ENCODE data around the gene PTGER1.
"Not testable (repeated sequence)": the region's sequence is repeated elsewhere in the genome, so short reads cannot be mapped to it uniquely, and the experiment has no call there.

PTGER1 gene

DNA sequence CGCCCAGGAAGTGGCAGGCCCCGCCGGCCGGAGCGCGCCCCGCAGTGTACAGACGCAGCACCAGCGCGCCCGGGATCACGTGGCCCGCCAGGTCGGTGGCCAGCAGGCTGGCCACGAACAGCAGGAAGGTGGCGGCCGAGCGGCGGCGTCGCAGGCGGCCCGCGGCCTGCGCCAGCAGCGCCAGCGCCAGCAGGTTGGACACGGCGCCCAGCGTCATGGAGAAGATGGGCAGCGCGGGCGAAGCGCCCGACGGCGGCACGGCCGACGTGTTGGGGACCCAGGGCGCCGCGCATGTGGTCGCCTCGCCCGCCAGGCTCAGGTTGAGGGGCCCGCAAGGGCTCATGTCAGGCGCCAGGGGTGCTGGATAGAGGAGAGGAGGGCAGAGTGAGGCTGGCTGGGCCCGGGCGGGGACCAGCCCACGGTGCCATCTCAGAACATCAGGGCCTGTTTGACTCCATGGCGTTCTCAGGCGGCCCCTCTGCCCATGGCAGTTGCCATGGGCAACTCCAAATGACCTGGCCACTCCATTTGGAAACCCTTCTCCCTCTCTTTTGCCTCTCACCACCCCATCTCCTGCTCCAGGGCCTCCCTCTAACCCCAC, 1.1 kb downstream of the PTGER1 start:
- no peak for DNase-seq

DNA sequence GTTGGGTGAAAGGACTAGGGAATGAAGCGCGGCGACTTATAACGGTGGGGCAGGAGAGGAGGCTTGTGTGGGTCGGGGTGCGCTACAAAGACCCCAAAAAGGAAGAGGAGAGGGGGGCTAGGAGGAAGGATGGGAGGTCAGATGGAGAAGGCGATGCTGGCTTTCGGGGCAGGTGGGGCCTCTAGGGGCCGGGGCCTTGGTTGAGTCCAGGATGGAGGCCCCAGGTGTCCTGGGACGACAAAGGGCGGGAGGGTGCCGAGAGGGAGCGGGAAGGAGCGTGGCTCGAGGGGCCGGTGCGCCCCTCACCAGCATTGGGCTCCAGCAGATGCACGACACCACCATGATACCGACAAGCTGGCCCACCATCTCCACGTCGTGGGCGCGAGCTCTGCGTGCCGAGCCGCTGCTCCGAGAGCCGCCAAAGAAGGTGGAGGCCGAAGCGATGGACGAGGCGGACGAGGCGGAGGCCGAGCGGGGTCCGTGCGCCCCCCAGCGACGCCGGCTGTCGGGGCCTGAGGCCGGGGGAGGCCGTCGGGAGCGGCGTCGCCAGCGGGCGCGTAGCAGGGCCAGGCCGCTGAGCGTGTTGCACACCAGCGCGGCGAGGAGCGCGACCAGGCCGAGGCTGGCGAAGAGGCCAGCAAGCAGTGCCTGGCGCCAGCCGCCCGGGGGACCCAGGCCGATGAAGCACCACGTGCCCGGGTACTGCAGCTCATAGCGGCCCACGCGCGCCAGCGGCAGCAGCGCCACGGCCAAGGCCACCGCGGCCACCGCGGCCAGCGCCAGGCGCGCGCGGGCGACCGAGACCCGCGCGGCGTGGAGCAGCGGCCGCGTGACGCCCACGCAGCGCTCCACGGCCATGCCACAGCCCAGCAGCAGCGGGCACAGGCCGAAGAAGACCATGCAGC, 1.8 kb downstream of the PTGER1 start:
- DNase-seq = no peak

DNA sequence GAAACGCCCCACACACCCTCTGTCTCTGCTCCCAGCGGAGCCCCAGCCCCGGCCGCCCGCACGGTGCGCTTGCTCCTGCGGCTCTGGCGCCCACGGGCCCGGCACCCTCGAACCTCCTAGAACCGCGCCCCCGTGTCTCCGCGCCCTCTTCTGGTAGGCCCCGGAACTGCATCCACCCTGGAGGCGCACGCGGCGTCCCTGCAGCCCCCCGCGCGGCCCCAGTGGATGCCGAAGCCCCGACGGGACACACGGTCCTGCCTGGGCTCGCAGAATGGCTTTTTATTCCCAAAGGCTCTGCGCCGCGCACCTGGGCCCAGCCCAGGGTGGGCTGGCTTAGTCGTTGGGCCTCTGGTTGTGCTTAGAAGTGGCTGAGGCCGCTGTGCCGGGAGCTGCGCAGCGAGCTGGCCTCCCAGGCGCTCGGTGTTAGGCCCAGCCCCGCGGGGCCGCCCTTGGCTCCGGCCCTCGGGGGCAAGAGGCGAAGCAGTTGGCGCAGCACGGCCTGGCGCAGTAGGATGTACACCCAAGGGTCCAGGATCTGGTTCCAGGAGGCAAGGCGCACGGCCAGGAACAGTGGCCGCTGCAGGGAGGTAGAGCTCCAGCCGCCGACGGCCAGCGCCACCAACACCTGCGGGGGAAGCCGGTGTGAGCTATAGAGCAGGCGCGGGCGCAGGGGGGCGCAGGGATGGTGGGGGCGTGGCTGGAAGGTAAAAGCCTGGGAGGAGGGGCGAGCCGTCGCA, 2.8 kb downstream of the PTGER1 start:
- peak; percentile 85 for DNase-seq

DNA sequence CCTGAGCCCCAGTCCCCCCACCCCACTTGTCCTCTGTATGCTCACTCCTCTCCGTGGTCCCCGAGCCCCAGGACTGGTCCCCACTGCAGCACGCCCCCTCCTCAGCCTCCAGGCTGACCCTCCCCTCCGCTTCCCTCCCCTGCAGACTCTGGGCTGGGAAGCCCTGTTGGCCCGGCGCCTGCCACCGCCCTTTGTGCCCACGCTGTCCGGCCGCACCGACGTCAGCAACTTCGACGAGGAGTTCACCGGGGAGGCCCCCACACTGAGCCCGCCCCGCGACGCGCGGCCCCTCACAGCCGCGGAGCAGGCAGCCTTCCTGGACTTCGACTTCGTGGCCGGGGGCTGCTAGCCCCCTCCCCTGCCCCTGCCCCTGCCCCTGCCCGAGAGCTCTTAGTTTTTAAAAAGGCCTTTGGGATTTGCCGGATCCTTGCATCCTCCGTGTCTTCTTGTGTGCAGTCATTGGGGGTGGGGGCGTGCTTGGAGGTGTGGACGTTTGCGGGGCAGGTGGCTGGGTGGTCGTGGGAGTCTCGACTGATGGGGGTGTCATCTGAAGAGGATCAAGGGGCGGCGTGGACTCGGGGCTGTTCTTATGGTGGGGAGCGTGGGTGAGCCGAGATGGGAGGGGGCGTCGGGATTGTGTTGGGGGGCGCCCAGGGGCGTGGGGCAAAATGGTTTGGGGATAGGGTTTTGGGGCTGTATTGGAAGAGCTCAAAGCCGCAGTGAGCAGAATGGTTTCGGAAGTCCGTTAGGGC, 3.5 kb downstream of the PTGER1 start:
- DNase-seq = no peak

DNA sequence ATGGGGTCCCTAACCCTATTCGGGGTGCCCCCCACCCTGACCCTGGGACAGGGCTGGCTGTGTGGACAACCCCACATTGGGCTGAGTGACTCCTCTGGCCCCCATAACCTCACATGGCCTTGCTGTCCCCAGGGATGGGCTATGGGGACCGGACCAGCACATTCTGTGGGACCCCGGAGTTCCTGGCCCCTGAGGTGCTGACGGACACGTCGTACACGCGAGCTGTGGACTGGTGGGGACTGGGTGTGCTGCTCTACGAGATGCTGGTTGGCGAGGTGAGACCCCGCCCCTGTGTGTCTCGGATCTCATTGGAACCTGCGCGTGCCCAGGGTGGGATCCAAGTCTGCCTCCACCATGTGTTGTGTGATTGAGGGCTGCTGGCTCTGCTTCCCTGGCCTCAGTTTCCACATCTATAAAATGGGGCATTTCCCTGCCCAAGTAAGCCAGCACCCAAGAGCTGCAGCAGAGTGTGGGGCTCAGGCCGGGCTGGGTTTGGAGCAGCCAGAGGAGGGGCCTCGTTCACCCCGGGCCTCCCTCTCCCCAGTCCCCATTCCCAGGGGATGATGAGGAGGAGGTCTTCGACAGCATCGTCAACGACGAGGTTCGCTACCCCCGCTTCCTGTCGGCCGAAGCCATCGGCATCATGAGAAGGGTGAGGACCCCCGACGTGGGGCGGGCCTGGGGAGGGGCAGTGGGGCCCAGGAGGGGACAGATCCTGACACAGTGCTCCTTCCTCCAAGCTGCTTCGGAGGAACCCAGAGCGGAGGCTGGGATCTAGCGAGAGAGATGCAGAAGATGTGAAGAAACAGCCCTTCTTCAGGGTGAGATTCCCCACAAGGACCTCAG, 4.9 kb downstream of the PTGER1 start:
- DNase-seq = no peak

DNA sequence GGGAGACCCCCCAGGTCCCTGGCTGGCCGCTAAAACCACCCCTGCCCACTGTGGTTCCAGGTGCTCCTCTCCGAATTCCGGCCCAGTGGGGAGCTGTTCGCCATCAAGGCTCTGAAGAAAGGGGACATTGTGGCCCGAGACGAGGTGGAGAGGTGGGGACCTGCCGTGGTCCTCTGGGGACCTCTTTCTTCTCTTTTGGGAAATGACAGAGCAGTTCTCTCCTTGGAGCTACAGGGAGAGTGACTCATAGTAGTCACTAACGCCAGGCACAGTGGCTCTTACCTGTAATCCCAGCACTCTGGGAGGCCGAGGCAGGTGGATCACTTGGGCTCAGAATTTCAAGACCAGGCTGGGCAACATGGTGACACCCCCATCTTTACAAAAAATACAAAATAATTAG, 7.3 kb downstream of the PTGER1 start:
- no peak for DNase-seq

DNA sequence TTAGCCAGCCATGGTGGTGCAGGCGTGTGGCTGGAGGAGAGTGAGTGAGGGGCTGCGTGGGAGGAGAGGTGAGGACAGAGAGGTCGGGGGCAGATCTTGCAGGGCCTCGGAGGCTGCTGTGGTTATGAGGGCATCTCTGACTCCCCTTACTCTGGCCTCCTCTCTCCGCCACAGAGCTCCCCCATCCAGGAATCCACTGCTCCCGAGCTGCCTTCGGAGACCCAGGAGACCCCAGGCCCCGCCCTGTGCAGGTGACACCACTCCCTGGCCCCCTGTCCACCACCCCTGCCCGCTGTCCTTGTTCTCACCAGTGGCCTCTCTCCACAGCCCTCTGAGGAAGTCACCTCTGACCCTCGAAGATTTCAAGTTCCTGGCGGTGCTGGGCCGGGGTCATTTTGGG, 7.8 kb downstream of the PTGER1 start:
- DNase-seq = no peak

DNA sequence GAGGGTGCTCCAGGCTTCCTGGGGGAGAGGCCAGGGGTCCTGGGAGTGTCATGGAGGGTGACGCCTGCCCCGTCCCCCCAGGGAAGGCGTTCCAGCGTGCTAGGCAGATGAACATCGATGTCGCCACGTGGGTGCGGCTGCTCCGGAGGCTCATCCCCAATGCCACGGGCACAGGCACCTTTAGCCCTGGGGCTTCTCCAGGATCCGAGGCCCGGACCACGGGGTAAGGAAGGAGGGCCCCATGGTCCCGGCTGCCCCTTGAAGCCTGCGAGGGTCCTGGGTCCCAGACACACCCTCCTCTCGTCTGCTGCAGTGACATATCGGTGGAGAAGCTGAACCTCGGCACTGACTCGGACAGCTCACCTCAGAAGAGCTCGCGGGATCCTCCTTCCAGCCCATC, 11.4 kb downstream of the PTGER1 start:
- DNase-seq = no peak

DNA sequence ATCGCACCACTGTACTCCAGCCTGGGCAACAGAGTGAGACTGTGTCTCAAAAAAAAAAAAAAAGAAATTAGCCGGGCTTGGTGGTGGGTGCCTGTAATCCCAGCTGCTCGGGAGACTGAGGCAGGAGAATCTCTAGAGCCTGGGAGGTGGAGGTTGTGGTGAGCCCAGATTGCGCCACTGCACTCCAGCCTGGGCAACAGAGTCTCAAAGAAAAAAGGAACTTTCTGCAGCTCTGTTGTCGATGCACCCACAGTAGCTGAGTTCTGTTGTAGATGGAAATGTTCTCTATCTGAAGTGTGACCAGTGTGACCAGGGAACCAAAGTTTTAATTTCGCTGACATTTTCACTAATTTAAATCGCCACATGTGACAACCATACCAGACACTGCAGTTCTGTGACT, 12.8 kb downstream of the PTGER1 start:
- DNase-seq = not testable (repeated sequence)

DNA sequence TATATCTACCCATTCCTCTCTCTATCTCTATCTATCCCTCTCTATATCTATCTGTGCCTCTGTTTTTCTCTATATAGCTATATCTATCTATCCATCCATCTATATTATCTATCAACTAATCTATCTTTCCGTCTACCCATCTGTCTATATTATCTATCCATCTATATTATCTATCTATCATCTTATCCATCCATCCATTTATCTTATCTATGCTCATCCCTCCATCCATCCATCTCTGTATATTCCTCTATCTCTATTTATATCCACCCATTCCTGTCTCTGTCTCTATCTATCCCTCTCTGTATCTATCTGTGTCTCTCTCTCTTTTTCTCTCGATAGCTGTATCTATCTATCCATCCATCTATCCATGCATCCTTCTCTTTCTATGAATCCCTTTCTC, 14.2 kb downstream of the PTGER1 start:
- DNase-seq = no peak

DNA sequence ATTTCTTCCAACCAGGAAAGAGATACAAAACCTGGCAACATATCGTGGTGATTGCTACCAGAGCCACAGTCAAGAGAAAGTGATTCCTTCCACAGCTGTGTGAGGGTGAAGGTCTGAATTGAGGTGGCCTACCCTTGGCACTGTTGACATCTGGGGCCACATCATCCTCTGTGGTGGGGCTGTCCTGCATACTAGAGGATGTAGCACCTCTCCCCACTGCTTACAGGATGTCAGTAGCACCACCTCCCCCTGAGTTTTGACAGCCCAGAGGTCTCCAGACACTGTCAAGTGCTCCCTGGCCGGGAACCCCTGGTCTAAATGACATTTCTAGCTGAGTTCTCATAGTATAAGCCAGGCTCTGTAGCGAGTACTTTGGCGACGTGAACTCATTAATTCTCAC, 15.5 kb downstream of the PTGER1 start:
- DNase-seq = peak; percentile 67

DNA sequence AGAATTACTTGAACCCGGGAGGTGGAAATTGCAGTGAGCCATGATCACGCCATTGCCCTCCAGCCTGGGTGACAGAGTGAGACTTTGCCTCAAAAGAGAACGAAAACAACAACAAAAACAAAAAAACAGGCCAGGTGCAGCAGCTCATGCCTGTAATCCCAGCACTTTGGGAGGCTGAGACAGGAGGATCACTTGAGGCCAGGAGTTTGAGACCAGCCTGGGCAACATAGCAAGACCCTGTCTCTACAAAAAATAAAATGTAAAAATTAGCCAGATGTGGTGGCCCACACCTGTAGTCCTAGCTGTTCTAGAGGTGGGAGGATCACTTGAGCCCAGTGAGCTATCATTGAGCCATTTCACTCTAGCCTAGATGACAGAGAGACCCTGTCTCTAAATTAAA, 22.9 kb downstream of the PTGER1 start:
- not testable (repeated sequence) for DNase-seq

DNA sequence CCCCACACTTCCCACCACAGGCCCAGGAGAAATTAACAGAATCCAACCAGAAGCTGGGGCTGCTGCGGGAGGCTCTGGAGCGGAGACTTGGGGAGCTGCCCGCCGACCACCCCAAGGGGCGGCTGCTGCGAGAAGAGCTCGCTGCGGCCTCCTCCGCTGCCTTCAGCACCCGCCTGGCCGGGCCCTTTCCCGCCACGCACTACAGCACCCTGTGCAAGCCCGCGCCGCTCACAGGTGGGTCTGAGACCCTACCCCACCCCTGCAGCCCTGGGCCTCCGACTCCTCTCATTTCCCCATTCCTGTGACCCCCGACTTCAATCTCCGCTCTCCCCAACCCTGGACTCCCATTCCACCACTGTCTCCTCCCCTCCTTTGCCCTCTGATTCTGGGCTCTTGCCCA, 24.3 kb downstream of the PTGER1 start:
- DNase-seq = no peak

DNA sequence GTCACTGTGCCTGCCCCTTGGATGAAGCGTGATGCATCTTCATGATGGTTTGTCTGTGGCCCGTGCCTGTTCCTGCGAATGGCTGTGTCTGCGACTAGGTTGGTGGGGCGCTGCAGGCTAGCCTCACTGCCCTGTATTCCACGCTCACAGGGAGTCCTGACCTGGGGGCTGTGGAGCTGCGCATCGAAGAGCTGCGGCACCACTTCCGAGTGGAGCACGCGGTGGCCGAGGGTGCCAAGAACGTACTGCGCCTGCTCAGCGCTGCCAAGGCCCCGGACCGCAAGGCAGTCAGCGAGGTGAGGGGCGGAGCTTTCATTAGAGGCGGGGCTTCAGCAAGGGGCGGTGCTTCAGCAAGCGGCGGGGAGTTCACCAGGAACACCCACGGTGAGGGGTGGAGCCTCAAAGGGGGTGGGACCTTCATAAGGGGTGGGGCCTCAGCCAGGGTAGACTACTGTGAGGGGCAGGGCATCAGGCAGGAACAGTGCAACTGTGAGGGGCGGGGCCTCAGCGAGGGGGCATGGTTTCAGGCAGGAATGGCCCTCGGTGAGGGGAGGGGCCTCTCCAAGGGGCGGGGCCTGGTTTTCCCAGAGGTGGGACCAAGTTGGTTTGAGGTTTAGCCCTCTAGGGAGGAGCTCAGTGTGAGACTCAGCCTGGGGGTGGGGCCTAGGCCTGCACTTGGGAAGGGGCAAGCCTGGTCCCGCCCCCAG, 24.8 kb downstream of the PTGER1 start:
- peak; percentile 78 for DNase-seq

DNA sequence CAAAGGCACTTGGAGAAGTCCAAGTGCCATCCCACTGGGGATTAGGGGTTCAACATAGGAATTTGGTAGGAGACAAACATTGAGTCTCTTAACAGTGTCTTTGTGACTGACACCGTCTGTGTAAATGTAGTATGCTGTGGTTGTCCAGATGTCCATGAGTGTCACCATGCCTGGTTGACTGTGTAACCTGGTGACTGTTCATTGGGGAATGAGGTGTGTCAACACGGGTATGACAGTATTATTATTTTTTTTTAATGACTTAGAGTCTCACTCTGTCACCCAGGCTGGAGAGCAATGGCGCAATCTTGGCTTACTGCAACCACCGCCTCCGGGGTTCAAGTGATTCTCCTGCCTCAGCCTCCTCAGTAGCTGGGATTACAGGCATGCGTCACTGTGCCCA, 25.8 kb downstream of the PTGER1 start:
- DNase-seq = no peak

DNA sequence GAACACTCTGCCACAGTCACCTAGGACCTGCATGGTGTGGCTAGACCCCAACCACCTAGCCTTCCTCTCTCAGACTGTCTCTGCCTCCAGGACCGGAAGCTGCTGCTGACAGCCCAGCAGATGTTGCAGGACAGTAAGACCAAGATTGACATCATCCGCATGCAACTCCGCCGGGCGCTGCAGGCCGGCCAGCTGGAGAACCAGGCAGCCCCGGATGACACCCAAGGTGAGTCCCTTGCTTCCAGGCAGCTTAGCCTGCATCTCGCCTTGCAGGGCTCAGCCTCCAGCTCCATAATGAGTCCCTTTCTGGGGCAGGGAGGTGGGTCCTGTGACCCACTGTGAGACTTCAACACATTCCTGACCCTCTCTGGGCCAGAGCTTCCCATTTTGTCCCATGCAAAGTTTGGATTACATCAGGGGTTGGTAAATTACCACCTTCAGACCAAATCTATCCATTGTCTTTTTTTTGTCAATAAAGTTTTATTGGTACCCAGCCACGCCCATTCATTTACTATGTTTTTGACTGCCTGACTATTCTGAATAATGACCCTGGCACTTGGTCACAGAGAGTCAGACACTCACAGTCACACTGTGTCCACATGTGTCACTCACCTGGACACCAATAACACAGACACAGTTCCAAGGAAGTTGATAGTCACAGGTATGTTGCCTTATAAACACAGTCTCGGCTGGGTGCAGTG, 28.7 kb downstream of the PTGER1 start:
- no peak for DNase-seq

DNA sequence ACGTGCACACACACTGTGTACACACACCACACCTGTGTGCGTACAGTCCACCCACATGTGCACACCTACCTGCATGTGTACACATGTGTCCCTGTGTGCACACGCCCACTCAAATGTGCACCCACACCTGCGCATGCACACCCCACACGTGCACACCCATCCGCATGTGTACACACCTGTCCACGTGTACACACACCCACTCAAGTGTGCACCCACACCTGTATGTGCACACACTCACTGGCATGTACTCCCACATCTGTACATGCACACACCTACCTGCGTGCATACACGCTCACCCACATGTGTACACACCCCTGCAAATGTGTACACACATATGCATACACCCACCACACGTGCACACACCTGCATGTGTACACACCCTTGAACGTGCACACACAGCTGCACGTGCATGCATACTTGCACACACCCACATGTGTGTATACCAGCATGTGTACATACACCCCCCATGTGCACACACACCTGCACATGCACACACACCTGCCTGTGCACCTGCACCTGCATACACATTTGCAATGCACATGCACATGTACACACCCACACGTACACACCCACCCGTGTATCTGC, 31.4 kb downstream of the PTGER1 start:
- DNase-seq = no peak

DNA sequence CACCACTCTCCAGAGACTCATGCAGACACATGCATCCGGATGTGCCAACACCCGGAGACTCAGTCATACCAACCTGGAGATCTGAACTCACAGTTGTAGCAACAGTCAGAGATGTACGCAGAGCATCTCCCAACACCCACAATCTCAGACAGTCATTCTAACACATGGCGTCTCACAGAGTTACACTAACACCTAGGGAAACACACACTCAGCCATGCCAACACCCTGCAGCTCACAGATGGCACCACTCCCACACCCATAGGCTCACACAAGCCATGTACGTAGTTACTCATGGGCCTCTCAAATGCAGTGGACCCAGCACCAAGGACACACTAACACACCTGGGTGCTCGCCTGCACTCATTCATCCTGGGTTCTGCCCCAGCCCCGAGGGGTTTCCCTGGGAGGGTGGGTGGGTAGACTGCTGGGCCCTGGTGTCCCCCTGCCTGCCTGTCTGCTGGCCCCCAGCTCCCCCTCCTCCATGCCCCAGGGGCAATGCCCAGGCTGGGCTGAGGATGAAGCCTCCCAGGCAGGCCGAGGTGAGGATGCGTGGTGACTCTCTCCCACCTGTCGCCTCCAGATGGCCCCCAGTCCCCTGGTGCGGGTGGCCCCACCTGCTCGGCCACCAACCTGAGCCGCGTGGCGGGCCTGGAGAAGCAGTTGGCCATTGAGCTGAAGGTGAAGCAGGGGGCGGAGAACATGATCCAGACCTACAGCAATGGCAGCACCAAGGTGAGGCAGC, 32.1 kb downstream of the PTGER1 start:
- DNase-seq = no peak

DNA sequence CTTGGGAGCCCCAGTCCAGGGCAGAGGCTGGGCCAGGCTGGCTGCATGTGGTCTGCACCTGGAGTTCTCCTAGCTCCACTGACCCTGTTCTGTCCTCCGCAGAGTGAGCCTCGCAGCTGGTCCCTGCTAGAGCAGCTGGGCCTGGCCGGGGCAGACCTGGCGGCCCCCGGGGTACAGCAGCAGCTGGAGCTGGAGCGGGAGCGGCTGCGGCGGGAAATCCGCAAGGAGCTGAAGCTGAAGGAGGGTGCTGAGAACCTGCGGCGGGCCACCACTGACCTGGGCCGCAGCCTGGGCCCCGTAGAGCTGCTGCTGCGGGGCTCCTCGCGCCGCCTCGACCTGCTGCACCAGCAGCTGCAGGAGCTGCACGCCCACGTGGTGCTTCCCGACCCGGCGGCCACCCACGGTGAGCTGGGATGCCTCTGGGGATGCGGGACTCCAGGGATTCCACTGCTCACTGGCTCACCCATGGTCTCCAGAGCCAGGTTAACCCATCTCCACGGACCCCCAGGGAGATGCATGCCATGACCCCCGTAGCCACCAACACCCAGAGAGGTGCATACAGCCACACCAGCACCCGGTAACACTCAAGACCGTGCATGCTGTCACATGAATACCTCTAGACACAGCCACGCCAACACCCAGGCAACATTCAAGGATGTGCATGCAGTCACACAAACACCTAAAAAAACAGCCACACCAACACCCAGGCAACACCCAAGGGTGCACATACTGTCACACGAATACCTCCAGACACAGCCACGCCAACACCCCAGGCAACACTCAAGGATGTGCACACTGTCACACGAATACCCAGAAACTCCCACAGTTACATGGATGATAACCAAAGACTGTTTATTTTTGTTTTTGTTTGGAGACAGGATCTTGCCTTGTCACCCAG, 33.9 kb downstream of the PTGER1 start:
- DNase-seq = no peak

All from CD4-positive, alpha-beta T cell treated with Interleukin-17A for 1 hour (primary cell).